Gastrocnemius medialis (tissue), 4 donors: ENCODE measurements around the gene SCG5.
"Not testable (repeated sequence)": the region's sequence is repeated elsewhere in the genome, so short reads cannot be mapped to it uniquely, and the experiment has no call there.

Experiments used
- POLR2A ChIP-seq, 2 donors: fragments of 450-650 bp; IDR thresholded peaks; one replicate each; pipeline ENCODE4 v1.6.1; 2017; ENCODE audit warnings: antibody characterized with exemption in 2 of 2, mild to moderate bottlenecking in 2 of 2, moderate library complexity in 2 of 2
- TF ChIP-seq, protein P1 (sequence below), 5 experiments: fragments of 450-650 bp in 3 of 5; fragments of 200-600 bp in 2 of 5; sonication (generic) in 2 of 5; IDR thresholded peaks in 4 of 5; conservative IDR thresholded peaks in 1 of 5; 1 replicate in 4 of 5; 2 replicates in 1 of 5; pipeline ENCODE4 v1.5.1; 2016 to 2019; ENCODE audit warnings: antibody characterized with exemption in 5 of 5, mild to moderate bottlenecking in 3 of 5, moderate library complexity in 3 of 5

DNA sequence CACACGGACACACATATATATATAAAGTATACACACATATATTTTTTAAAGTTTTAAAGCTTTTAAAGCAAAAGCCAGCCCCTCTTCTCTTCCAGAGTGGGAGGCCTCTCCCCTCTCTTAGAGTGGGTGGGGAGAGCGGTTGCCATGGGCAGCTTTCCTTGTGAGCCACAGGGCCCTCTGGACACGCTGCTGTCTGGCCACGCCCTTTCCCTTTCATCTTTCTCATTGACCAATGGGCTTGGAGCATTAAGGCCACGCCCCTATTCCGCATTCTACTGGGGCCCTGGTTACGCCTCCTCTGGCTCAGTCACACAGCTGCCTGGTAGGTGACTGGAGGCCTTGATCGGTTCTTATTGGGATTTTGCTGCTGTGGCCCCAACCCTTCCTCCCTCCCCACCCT, 48.4 kb upstream of the SCG5 start, which contains the start of gene GOLGA8N:
- TF ChIP-seq, protein P1, sequence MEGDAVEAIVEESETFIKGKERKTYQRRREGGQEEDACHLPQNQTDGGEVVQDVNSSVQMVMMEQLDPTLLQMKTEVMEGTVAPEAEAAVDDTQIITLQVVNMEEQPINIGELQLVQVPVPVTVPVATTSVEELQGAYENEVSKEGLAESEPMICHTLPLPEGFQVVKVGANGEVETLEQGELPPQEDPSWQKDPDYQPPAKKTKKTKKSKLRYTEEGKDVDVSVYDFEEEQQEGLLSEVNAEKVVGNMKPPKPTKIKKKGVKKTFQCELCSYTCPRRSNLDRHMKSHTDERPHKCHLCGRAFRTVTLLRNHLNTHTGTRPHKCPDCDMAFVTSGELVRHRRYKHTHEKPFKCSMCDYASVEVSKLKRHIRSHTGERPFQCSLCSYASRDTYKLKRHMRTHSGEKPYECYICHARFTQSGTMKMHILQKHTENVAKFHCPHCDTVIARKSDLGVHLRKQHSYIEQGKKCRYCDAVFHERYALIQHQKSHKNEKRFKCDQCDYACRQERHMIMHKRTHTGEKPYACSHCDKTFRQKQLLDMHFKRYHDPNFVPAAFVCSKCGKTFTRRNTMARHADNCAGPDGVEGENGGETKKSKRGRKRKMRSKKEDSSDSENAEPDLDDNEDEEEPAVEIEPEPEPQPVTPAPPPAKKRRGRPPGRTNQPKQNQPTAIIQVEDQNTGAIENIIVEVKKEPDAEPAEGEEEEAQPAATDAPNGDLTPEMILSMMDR (IDR thresholded peaks at IDR 0.05 in 4 of 5, conservative IDR thresholded peaks at IDR 0.05 in 1 of 5) = not testable (repeated sequence)
- not testable (repeated sequence) for TF ChIP-seq POLR2A (IDR thresholded peaks at IDR 0.05)
